RWPE2 (cell line): ENCODE data around the gene CEP170B.

Experiments used
- ATAC-seq: fragments of 200-7000 bp; cut with Tn5 transposase; 3 replicates; pipeline ENCODE4 v1.9.1; 2021; ENCODE audit warnings: low read depth
- DNase-seq: peaks from one replicate; pipeline ENCODE4 v3.0.0-alpha.2; 2020; ENCODE audit warnings: low spot score
- H3K27ac ChIP-seq: fragments of 450-650 bp; 2 replicates; pipeline ENCODE4 v1.5.1; 2017; ENCODE audit warnings: mild to moderate bottlenecking; ENCODE audit not compliant: poor library complexity, severe bottlenecking
- H3K27me3 ChIP-seq: fragments of 250-450 bp; sonication (Bioruptor Pico); 2 replicates; pipeline ENCODE4 v1.5.1; 2021; ENCODE audit warnings: mild to moderate bottlenecking, moderate library complexity; ENCODE audit not compliant: insufficient read depth, poor library complexity, severe bottlenecking
- H3K36me3 ChIP-seq: fragments of 250-450 bp; sonication (Bioruptor Pico); 2 replicates; pipeline ENCODE4 v1.5.1; 2020; ENCODE audit warnings: low read depth, mild to moderate bottlenecking, moderate library complexity
- H3K4me1 ChIP-seq: fragments of 250-450 bp; sonication (Bioruptor Pico); 2 replicates; pipeline ENCODE4 v1.5.1; 2021; ENCODE audit warnings: mild to moderate bottlenecking, moderate library complexity; ENCODE audit not compliant: insufficient read depth, poor library complexity, severe bottlenecking
- H3K4me3 ChIP-seq: fragments of 250-450 bp; sonication (Bioruptor Pico); 2 replicates; pipeline ENCODE4 v1.5.1; 2021; ENCODE audit warnings: mild to moderate bottlenecking, moderate library complexity; ENCODE audit not compliant: severe bottlenecking
- H3K9me3 ChIP-seq: fragments of 250-450 bp; sonication (Bioruptor Pico); 2 replicates; pipeline ENCODE4 v1.5.1; 2021; ENCODE audit warnings: mild to moderate bottlenecking, moderate library complexity; ENCODE audit not compliant: severe bottlenecking
- TF ChIP-seq, protein P1 (sequence below): fragments of 450-650 bp; IDR thresholded peaks from one replicate; pipeline ENCODE4 v1.5.1; 2017; ENCODE audit warnings: mild to moderate bottlenecking, moderate library complexity; ENCODE audit not compliant: poor library complexity, severe bottlenecking

Gene CEP170B

GRCh38 chr14:104879983-104880565, 15.0 kb downstream of the CEP170B start:
- Histone ChIP-seq H3K9me3 (no peaks in the 10 kb centered on the region), H3K36me3 (peaks cover 45% of the 10 kb centered on the region), H3K27ac (no peak overlapping the region), H3K4me1 (peaks cover 2% of the 10 kb centered on the region), H3K4me3 (no peak overlapping the region), H3K27me3 (no peaks in the 10 kb centered on the region)
- DNase-seq (no peak), ATAC-seq (no peak)
- TF ChIP-seq, protein P1, sequence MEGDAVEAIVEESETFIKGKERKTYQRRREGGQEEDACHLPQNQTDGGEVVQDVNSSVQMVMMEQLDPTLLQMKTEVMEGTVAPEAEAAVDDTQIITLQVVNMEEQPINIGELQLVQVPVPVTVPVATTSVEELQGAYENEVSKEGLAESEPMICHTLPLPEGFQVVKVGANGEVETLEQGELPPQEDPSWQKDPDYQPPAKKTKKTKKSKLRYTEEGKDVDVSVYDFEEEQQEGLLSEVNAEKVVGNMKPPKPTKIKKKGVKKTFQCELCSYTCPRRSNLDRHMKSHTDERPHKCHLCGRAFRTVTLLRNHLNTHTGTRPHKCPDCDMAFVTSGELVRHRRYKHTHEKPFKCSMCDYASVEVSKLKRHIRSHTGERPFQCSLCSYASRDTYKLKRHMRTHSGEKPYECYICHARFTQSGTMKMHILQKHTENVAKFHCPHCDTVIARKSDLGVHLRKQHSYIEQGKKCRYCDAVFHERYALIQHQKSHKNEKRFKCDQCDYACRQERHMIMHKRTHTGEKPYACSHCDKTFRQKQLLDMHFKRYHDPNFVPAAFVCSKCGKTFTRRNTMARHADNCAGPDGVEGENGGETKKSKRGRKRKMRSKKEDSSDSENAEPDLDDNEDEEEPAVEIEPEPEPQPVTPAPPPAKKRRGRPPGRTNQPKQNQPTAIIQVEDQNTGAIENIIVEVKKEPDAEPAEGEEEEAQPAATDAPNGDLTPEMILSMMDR, result no peak

- TF ChIP-seq, protein P1, result no peak
- ATAC-seq (no peak), DNase-seq (no peak)
- peaks cover 2% of the 10 kb centered on the region for H3K4me1 ChIP-seq
- no peaks in the 10 kb centered on the region for H3K27me3 ChIP-seq
- peaks cover 51% of the 10 kb centered on the region for H3K36me3 ChIP-seq
- no peak overlapping the region for H3K27ac ChIP-seq
- no peak overlapping the region for H3K4me3 ChIP-seq
- no peaks in the 10 kb centered on the region for H3K9me3 ChIP-seq
Observed at GRCh38 chr14:104880584-104881210, 15.6 kb downstream of the CEP170B start.

DNA sequence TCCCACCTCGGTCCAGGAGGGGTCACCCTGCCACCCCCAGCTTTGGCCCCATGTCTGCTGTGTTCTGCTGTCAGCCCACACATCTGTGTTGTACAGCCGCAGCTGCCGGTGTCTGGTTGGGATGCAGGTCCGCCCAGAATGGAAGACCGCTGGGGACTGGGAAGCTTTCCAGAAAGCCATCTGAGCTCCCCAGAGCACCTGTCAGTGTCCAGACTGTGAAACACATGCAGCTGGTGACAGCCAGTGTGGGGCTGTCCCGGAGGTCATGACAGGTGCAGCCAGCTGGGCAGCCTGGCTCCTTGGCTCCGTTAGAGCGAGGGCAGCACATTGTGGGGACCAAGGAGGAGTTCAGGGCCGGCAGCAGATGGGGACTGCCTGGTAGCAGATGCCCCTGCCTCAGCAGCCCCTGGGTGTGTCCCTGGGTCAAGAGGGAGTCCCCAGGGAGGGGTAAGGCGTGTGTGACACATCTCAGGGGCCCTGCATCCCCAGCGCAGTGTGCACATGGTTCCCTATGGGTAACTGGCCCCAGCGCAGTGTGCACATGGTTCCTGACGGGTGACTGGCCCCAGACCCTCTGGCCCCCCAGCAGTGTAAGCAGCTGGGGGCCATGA, 16.4 kb downstream of the CEP170B start:
- H3K4me3 ChIP-seq, result no peak overlapping the region
- TF ChIP-seq, protein P1, result no peak
- H3K27me3 ChIP-seq, result no peaks in the 10 kb centered on the region
- no peak overlapping the region for H3K27ac ChIP-seq
- ATAC-seq (no peak), DNase-seq (no peak)
- peaks cover 59% of the 10 kb centered on the region for H3K36me3 ChIP-seq
- peaks cover 2% of the 10 kb centered on the region for H3K4me1 ChIP-seq
- H3K9me3 ChIP-seq, result no peaks in the 10 kb centered on the region

- DNase-seq (peak; percentile 98), ATAC-seq (peak; percentile 97)
- H3K36me3 ChIP-seq, result peaks cover 61% of the 10 kb centered on the region
Observed at GRCh38 chr14:104882325-104882973, 17.4 kb downstream of the CEP170B start.

More at GRCh38 chr14:104882325-104882973, 17.4 kb downstream of the CEP170B start:
- TF ChIP-seq, protein P1, result no peak
- no peaks in the 10 kb centered on the region for H3K27me3 ChIP-seq
- no peak overlapping the region for H3K4me3 ChIP-seq
- H3K27ac ChIP-seq, result no peak overlapping the region
- no peaks in the 10 kb centered on the region for H3K9me3 ChIP-seq
- peaks cover 2% of the 10 kb centered on the region for H3K4me1 ChIP-seq
